KMS-11 (cell line): ENCODE results near the gene TNFRSF21.

Source experiments
- H2AFZ ChIP-seq: fragments of 200-600 bp; sonication (generic); 2 replicates; pipeline ENCODE4 v1.6.1; 2016; ENCODE audit warnings: antibody characterized with exemption, mixed run types, low read depth
- H3K27ac ChIP-seq: fragments of 200-600 bp; sonication (generic); 2 replicates; pipeline ENCODE4 v1.6.1; 2016; ENCODE audit warnings: mild to moderate bottlenecking, mixed run types
- H3K27me3 ChIP-seq: fragments of 200-600 bp; sonication (generic); 2 replicates; pipeline ENCODE4 v1.6.1; 2017; ENCODE audit warnings: mild to moderate bottlenecking, low read depth, mixed run types, moderate library complexity; ENCODE audit not compliant: insufficient read depth
- H3K36me3 ChIP-seq: fragments of 200-600 bp; sonication (generic); 2 replicates; pipeline ENCODE4 v1.6.1; 2017; ENCODE audit warnings: mild to moderate bottlenecking, mixed run types; ENCODE audit not compliant: insufficient read depth
- H3K4me1 ChIP-seq: fragments of 200-600 bp; sonication (generic); 2 replicates; pipeline ENCODE4 v1.6.1; 2016; ENCODE audit warnings: mild to moderate bottlenecking, low read depth, mixed run types; ENCODE audit not compliant: poor library complexity, severe bottlenecking
- H3K4me2 ChIP-seq: fragments of 200-600 bp; sonication (generic); 2 replicates; pipeline ENCODE4 v1.7.0; 2016; ENCODE audit warnings: mild to moderate bottlenecking, mixed run types
- H3K4me3 ChIP-seq: fragments of 200-600 bp; sonication (generic); IDR thresholded peaks from 2 replicates; pipeline ENCODE4 v1.6.1; 2017; ENCODE audit warnings: low read depth, low read length, mixed read lengths; ENCODE audit not compliant: insufficient read depth
- H3K79me2 ChIP-seq: fragments of 200-600 bp; sonication (generic); 2 replicates; pipeline ENCODE4 v1.6.1; 2016; ENCODE audit warnings: low read depth, mixed run types; ENCODE audit not compliant: insufficient read depth
- H3K9ac ChIP-seq: fragments of 200-600 bp; sonication (generic); 2 replicates; pipeline ENCODE4 v1.6.1; 2016; ENCODE audit warnings: mild to moderate bottlenecking, mixed run types
- H4K20me1 ChIP-seq: fragments of 200-600 bp; sonication (generic); 2 replicates; pipeline ENCODE4 v1.6.1; 2016; ENCODE audit warnings: mild to moderate bottlenecking, mixed run types; ENCODE audit not compliant: insufficient read depth
- TF ChIP-seq, protein P1 (sequence below): fragments of 200-600 bp; sonication (generic); conservative IDR thresholded peaks from 2 replicates; pipeline ENCODE4 v1.6.1; 2017; ENCODE audit warnings: low read depth, mild to moderate bottlenecking, antibody characterized with exemption, low read length, moderate library complexity, mixed read lengths

The TNFRSF21 gene

DNA sequence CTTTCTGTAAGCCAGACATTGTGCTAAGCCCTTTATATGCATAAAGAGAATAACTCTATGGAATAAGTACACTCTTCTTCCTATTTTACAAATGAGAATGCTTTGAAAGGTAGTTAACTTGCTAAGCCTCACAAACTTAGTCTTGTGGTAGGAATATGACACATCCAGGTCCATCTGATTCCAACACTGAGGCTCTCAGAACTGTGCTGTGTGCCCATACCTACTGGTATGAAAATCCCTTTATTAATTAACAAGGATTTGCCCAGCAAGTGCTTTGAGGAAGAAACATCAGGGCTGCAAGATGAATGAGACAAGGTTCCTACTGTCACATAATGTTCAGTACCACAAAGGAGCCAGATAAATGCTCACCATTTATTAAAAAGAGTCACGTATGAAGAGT is 122.6 kb downstream of the TNFRSF21 start:
- Histone ChIP-seq H3K9ac (no peak overlapping the region), H3K27me3 (no peaks in the 10 kb centered on the region), H3K36me3 (no peaks in the 10 kb centered on the region), H3K79me2 (no peaks in the 10 kb centered on the region), H3K4me2 (no peak overlapping the region), H3K4me1 (no peaks in the 10 kb centered on the region), H3K27ac (no peak overlapping the region), H3K4me3 (no peak overlapping the region), H2AFZ (no peak overlapping the region), H4K20me1 (no peaks in the 10 kb centered on the region)
- TF ChIP-seq, protein P1, sequence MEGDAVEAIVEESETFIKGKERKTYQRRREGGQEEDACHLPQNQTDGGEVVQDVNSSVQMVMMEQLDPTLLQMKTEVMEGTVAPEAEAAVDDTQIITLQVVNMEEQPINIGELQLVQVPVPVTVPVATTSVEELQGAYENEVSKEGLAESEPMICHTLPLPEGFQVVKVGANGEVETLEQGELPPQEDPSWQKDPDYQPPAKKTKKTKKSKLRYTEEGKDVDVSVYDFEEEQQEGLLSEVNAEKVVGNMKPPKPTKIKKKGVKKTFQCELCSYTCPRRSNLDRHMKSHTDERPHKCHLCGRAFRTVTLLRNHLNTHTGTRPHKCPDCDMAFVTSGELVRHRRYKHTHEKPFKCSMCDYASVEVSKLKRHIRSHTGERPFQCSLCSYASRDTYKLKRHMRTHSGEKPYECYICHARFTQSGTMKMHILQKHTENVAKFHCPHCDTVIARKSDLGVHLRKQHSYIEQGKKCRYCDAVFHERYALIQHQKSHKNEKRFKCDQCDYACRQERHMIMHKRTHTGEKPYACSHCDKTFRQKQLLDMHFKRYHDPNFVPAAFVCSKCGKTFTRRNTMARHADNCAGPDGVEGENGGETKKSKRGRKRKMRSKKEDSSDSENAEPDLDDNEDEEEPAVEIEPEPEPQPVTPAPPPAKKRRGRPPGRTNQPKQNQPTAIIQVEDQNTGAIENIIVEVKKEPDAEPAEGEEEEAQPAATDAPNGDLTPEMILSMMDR, result no peak

DNA sequence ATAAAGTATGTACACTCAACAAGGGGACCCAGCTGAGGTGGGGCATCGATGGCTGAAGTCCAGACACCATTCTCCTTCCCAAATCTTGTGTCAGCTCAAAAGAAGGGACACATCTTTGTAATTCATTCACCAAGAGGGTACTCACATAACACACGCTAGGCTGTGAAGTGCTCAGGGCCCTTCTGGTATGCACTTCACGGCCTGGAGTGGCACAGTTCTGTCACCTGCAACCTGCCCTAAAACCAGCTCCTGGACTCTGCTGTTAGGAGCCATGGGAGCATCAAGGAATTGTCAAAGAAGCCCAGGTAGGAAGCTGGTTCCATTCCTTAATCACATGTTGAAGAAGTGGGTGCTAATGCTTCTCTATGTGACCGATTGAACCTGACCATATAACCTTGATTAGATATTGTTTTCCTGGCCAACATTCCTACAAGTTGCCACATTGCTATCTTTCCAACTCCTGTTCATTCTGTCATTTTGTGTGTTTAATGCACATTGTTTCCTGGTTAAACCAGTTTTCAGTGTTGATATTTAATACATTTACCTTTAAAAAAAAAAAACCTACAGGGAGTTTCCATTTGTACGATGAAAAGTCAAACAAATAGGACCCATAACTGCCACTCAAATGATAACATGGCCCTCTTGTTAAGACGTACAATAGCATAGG is 127.3 kb downstream of the TNFRSF21 start:
- no peak overlapping the region for H2AFZ ChIP-seq
- TF ChIP-seq, protein P1, result no peak
- no peaks in the 10 kb centered on the region for H3K36me3 ChIP-seq
- H3K79me2 ChIP-seq, result no peaks in the 10 kb centered on the region
- no peak overlapping the region for H3K4me3 ChIP-seq
- no peak overlapping the region for H3K9ac ChIP-seq
- no peaks in the 10 kb centered on the region for H3K4me1 ChIP-seq
- H4K20me1 ChIP-seq, result no peaks in the 10 kb centered on the region
- H3K4me2 ChIP-seq, result no peak overlapping the region
- no peaks in the 10 kb centered on the region for H3K27me3 ChIP-seq
- no peak overlapping the region for H3K27ac ChIP-seq

DNA sequence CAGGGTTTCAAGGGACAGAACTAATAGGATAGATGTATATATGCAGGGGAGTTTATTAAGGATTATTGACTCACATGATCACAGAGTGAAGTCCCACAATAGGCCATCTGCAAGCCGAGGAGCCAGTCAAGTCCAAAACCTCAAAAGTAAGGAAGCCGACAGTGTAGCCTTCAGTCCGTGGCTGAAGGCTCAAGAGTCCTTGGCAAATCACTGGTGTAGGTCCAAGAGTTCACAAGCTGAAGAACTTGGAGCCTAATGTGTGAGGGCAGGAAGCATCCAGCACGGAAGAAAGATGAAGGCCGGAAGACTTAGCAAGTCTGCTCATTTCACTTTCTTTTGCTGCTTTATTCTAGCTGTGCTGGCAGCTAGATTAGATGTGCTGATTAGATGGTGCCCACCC is 128.0 kb downstream of the TNFRSF21 start:
- no peaks in the 10 kb centered on the region for H4K20me1 ChIP-seq
- TF ChIP-seq, protein P1, result no peak
- H3K27ac ChIP-seq, result no peak overlapping the region
- no peaks in the 10 kb centered on the region for H3K4me1 ChIP-seq
- H2AFZ ChIP-seq, result no peak overlapping the region
- no peaks in the 10 kb centered on the region for H3K27me3 ChIP-seq
- no peak overlapping the region for H3K9ac ChIP-seq
- H3K4me3 ChIP-seq, result no peak overlapping the region
- H3K79me2 ChIP-seq, result no peaks in the 10 kb centered on the region
- no peak overlapping the region for H3K4me2 ChIP-seq
- no peaks in the 10 kb centered on the region for H3K36me3 ChIP-seq
